Caki2 (cell line): ENCODE results near the gene LRRC1. TPM values are rescaled to one million over a fixed set of nuclear protein-coding genes. Genes with fewer than 3 reads are reported as not detected.
A peak's percentile ranks its signal among the peaks of the same experiment; 100 is the strongest.
"Not testable (repeated sequence)": the region's sequence is repeated elsewhere in the genome, so short reads cannot be mapped to it uniquely, and the experiment has no call there.

Experiments used
- DNase-seq: peaks from one replicate; pipeline ENCODE4 v3.0.0-alpha.2; 2015; ENCODE audit warnings: low read depth
- in situ Hi-C: cut with HindIII; loops from 2 replicates; pipeline ENCODE4 v1.10.0; 2016; ENCODE audit warnings: low sequenced_read_pairs, low pct_unique_long_range_greater_than_20kb, mixed read lengths
- total RNA-seq: library from RNA; depleted of rRNA; stranded (reverse); fragments of >200 nt; shearing (Covaris generic); gene quantifications from 2 replicates; pipeline ENCODE4 v1.2.3, GENCODE V29; 2014; ENCODE audit warnings: low replicate concordance

LRRC1 gene
- total RNA-seq, 1 experiment from 2014 or later = 10.3 TPM

DNA sequence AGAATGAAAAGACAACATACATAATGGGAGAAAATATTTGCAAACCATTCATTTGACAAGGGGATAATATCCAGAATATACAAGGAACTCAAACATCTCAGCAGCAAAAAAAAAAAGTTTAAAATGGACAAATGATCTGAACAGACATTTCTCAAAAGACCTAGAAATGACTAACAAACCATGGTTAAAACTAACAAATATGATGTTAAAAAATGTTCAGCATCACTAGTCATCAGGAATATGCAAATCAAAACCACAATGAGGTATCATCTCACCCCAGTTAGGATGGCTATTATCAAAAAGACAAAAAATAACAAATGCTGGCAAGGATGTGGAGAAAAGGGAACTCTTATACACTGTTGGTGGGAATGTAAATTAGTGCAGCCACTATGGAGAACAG lies 9.8 kb upstream of the LRRC1 start:
- DNase-seq, in situ Hi-C loops: not testable (repeated sequence)

DNA sequence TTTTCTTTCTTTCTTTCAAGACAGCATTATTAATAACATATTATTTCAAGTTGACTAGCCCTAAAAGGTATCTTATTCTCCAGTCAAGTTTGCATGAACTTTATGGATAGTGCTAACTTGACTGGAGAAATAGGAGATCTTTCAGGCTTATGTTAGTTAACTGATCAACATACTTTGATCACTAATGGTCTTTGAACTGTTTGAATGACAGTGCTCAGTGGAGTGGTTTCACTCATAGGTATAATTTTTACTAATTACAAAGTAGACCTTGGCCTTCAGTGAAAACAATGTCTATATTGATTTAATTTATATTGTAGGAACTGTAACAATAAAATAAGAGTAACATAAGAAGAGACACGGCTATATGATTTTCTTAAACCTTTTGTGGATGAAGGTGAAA lies 8.0 kb upstream of the LRRC1 start:
- no peak for DNase-seq
- in situ Hi-C loops = no loop called here

DNA sequence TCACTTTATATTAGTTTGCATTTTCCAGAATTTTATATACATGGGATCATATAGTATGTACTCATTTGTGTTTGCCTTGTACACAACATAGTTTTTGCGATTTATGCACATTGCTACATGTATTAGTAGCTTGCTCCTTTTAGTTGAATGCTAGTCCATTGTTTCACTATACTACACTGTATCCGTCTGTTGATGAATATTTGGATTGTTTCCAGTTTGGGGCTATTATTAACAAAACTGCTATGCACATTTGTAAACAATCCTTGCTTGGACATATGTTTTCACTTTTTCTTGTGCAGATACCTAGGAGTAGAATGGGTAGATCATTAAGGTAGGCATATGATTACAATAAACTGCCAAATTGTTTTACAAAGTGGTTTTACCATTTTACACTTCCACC lies 3.9 kb upstream of the LRRC1 start:
- in situ Hi-C loops = no loop called here

DNA sequence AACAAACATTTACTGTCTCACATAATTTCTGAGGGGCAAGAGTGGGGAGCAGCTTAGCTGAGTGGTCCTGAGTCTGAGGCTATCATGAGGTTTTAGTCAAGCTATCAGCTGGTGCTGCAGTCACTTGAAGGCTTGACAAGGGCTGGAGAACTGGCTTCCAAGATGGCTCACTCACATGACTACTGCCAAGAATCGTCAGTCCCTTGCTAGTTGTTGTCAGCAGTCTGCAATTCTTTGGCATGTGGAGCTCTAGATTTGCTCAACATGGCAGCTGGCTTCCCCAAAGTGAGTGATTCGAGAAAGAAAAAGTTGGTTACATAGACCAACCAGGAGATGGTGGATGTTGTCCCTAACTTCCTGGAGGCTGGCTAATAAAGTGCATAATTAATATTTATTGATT lies 2.8 kb upstream of the LRRC1 start:
- DNase-seq = no peak
- in situ Hi-C loops = no loop called here

More for the DNA sequence above, 3.9 kb upstream of the LRRC1 start:
- no peak for DNase-seq

DNA sequence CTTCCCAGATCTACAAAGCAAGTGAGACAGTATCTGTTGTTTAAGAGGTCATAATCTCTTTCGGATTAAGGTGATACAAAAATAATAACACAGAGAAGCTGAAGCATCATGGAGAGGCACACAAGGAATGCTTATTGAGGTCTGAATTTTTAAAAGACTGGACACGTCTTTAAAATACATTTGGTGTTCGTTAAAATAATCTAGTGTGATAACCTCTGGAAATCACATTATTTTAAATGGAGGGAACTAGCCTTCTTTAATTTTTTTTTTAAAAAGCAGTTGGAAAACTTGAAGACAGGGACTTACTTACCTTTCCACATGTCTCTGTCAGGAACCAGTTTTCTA lies 1.9 kb upstream of the LRRC1 start:
- DNase-seq = no peak
- in situ Hi-C loops = no loop called here

DNA sequence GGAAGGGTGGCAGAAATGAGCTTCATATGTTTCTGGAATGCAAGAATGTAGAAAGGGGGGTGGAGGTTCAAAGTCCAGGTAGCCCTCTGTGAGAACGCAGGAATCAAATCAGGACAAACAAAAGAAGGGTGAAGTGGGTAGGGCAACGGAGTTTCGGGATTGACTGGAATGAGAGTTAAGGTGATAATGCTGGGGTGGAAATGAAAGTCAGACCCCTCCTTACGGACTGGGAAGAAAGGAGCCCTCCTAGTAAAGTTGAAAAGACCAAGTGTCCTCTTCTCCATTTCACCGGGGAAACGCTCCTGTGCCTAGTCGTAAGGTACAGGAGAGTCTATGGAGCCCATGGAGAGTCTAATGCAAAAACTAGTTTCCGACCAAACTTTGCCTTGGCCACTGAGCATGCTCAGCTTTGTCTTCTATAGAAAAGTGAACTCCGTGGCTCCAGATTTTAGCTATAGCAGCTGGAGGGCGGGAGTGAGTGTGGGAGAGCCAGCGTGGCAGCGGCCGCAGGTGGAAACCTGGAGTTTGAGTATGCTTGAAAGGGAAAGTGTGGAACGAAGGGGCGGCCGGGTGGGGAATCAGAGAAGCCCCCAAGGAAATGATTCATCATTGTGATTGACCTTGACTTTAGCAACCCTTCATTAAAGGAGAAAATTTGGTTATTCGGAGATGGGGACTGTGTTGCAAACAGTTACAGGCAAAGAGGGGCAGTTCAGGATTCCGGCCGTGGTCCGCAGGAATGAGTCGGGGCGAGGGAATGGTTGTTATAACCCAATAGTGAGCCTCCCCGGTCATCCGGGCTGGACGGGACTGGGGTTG lies 1.3 kb upstream of the LRRC1 start:
- peak; percentile 59 for DNase-seq

DNA sequence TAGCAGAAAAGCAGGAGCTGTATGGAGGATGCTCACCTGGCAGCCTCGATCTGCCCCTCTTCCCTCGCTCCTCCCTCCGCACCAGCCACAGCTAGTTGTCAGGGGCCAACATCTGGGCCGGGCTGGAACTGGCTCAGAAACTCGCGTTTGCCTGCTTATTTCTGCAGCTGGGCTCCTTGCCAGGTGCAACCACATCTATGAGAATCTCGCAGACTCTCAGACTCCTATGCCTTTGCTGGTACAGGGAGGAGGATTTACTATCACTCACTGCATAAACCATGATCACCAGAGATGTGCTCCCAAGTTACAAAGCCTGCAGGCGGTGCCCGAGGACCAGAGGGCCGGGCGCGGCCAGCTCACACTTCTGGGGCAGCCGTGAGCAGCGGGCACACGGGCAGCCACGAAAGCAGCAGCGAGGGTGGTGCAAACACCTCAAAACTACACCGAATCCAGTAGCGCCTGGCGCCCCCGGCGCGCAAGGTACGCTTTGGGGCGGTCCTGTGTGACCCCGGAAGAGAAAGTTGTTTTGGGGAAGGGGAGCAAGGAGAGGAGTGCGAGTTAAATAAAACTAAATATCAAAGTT lies 577 bp upstream of the LRRC1 start:
- DNase-seq = peak; percentile 78
- in situ Hi-C loops = no loop called here

More for the DNA sequence above, 1.3 kb upstream of the LRRC1 start:
- in situ Hi-C loops = no loop called here

DNA sequence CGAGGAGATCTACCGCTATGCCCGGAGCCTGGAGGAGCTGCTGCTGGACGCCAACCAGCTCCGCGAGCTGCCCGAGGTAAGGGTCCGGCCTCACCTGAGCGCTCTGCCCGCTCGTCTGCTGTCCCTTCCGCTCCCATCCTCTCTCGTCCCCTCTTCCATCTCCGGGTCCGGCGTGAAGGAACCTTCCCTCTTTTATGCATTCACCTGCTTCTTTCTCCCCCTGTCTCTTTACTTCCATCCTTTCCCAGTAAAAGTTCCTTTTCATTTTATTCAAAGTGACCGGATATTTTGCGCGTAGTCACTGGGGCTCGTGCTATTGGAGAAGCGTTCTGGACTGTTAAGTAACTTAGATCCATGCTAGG lies 516 bp downstream of the LRRC1 start:
- DNase-seq = peak; percentile 46
- in situ Hi-C loops = no loop called here

DNA sequence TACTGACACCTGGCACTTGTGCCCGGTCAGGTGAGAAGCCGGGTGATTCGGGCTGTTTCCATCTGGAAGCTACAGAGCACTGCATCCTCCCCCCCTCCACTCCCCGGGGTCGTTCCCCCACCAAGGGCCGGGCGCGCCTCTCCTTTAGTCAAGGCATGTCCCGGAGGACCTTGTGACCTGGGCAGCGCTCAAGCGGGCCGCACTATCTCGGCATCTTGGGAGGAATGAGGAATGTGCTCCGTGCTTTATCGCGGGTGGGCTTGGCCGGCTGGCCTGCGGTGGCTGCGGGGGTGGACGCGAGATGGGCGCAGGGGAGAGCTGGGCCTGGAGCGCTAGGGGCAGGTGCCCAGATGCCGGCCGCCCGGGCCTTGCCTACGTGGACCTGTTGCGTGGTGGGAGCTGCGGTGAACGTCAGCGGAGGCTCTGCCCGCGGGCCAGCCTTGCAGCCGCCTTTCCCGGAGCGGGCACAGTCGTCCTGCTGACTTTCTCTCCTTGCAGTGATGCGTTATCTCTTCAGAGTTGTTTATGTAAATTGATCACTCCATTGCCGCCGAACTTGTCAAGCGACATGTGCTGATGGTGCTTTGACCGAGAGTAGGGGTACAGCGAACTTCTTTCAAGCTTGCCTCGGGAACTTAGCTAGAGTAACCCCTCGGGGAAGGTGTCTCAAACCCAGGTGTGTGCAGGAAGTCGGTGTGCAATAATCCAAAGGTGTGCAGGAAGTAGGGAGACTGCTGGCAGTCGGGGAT lies 1.1 kb downstream of the LRRC1 start:
- in situ Hi-C loops = no loop called here
- DNase-seq = peak; percentile 14

DNA sequence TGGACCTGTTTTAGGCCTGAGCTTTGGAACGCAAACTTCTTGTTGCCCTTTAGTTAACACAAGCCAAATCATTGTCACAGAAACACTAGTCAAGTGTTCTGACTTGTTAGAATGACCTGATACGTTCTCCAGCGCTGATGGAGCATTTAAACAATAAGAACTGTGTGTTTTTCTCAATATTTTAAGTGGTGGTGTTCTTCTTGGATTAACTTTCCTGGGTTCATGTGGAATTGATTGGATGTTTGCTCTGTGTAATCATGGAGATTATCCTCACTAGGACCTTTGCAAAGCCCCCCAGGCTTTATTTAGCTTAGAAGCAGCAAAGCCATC lies 1.6 kb downstream of the LRRC1 start:
- DNase-seq = no peak
- in situ Hi-C loops = no loop called here

DNA sequence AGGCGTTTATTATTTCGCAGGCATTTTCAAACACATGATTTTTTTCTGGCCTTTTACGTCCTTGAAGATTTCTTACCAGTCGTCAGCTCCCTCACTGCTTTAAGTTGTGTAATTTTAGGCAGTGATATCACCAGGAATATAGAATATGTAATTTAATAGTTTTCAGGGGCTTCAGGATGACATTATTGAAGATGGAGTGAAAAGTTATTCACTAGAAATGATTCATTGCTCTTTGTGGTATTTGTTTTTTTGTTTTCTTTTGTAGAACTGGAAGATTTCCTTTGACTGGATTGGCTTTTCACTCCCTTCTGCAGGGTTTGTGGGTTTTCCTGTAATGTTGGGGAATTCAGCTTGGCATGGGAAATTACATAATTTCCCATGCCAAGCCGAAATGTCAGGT lies 2.0 kb downstream of the LRRC1 start:
- in situ Hi-C loops = no loop called here
- no peak for DNase-seq

DNA sequence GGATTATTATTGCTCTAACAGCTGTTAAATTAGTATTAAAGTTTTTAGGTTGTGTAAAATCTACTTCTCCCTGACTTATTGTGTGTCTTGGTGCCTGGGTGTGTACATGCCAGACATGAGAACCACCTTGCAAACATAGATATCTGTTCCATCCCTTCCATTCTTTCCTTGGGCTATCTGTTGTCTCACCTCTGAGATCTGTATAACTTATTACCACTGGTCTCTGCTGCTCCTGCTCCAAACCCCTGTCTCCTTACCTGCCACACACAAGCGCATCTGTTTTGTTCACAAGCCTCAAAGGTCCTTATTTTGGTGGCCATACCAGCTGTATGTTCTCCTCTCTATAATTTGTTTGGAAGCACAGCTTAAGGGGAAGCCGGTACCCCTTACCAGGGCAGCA lies 2.5 kb downstream of the LRRC1 start:
- DNase-seq = no peak
- in situ Hi-C loops = no loop called here

DNA sequence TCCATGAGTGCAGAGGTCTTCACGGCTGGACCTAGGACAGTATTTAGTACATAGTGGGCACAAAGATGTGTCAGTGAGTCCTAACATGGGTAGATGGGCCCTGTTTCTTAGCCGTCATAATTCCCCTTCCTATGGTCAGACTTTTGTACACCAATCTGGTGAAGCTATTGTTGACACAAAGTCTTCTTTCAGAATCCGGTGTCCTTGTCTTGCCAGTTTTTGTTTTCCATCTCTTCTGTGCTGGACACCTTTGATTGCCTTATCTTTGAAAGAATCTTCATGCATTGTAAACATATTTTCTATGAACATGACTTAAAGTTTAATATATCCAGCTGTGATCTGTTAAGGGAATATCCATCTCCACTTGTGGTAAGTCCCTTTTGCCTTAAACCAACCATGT lies 4.5 kb downstream of the LRRC1 start:
- in situ Hi-C loops = no loop called here
- DNase-seq = no peak

DNA sequence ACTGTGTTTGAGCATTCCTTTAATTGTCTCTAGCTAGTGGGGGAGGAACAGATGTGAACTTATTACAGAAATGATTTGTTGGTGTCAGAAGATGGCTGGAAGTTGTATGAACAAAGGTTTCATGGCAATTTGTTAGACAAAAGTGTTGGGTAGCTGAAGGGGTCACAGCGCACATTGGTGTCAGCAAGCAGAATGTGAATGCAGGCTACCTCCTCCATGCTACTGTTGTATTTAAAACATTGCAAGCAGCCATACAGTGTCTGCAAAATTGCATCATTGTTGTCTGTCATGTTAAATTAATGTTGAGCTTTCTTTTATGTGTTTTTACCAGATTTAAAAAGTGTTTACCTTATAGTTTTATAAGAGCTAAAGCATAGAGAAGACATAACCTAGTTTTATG lies 6.2 kb downstream of the LRRC1 start:
- in situ Hi-C loops = no loop called here
- DNase-seq = no peak

DNA sequence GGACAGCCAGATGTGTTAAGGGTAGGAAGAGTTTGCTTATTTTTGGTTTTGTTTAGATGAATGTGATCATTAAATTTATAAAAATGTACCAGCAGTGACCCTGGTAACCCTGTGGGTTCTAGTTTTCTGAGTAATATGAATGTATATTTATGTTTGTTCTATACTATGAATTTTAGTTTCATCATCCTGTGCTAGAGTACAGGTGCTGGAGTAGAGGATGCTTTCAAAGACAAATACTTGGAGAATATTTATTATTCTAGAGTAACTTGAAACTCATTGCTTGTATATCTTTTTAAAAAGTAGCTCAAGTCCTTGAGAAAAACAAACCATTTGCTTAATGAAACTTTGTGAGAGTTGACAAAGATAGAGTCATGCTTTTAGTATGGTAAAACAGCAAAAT lies 7.8 kb downstream of the LRRC1 start:
- in situ Hi-C loops = no loop called here
- DNase-seq = no peak

DNA sequence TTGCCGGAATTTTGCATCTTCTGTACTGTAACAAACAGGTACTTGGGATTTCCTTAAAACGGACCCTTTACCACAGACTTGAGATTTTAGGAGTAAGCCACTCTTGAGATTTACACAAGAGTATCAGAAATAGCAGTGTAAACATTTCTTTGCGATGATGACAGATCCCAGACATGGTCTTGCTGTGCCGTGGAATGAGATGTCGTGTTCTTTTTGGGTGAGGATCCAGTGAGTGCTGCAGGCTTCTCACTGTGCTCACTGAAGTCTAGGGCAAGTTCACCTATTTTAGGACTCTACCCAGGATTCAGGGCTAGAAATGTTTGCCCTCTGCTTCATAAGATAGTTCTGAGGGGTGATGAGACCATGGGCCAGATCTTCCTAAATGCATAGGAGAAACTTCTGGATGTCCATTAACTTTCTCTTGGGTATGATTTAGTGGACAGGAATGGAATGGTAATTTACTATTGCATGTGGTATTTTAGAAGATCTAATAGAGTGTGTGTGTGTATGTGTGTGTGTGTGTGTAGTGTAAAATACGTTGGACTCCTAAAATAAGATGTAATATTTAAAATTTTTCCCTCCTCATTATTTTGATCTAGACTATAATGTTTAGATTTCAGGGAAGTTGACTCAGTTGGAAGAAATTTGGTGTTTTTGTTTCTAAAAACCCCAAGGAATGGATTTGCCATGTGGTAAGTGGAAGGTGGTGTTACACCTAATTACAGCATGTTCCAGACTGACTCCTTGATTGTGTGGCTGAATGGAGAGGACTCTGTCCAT lies 8.5 kb downstream of the LRRC1 start:
- in situ Hi-C loops = no loop called here
- no peak for DNase-seq

DNA sequence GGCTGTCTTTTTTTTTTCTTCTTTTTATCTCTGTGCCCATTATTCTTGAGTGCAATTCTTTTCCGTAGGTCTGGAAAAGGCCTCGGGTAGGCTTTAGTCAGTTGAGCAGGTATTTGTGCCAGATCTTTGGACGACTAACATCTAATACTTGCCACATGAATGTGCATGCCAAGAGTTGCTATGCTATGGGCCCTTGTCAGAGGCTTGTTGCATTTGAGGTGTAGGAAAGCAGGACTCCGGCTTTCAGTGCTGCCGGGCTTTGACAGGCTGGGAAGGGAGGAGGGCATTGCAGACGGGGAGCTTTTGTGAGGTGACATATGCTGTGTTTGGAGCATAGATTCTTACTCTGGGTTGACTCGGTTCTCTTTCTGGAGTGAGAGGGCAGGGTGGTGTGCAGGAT lies 10.2 kb downstream of the LRRC1 start:
- no peak for DNase-seq
- in situ Hi-C loops = no loop called here

DNA sequence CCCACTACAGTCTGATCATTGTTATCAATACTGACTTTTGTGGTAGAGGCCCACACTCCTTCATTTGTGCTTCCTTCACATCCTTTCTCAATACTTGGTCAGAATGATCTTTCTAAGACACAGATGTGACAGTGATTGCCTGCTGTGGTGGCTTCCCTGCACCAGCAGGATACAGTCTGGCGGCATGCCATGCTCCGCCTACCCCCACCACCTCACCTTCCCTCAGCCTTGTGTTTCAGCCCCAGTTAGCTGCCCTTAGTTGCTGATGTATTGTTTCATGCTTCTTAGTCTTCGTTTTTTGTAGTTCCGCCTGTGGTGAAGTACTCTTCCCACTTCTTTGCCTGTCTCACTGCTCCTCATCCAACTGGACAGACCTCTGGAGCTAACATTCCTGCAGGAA lies 10.9 kb downstream of the LRRC1 start:
- in situ Hi-C loops = no loop called here
- no peak for DNase-seq

DNA sequence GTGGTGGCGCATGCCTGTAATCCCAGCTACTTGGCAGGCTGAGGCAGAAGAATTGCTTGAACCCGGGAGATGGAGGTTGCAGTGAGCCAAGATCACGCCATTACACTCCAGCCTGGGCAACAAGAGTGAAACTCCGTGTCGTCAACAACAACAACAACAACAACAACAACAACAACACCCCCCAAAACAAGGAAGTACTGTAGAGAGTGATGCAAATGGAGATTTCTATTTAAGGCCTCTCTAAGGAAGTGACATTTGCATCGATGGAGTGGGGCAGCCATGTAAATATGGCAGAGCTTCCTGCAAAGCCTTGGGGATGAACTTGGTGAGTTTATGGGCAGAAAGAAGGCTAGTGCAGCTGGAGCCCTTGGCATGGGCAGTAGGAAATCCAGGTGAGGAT lies 12.8 kb downstream of the LRRC1 start:
- DNase-seq, in situ Hi-C loops: not testable (repeated sequence)
